Body of pancreas (tissue), 4 donors: ENCODE data around the gene TUBA1B. TPM values are rescaled to one million over a fixed set of nuclear protein-coding genes. Genes with fewer than 3 reads are reported as not detected.

Experiments
- ATAC-seq: fragments of 150-250 bp; one replicate; pipeline ENCODE4 v1.9.1; 2016
- DNase-seq, 4 donors: peaks; one replicate each; pipeline ENCODE4 v3.0.0-alpha.2; 2019
- H3K27ac ChIP-seq, 4 donors: fragments of 200-600 bp; sonication (generic); 1 replicate in 3 of 4; 2 replicates in 1 of 4; pipeline versions ENCODE4 v1.5.1 to v1.6.1; 2016 to 2019; ENCODE audit warnings: mild to moderate bottlenecking in 1 of 4, mixed read lengths in 1 of 4, moderate library complexity in 1 of 4
- H3K27me3 ChIP-seq, 2 donors: fragments of 200-600 bp; sonication (generic); one replicate each; pipeline ENCODE4 v1.6.0; 2016; ENCODE audit warnings: mild to moderate bottlenecking in 1 of 2
- H3K36me3 ChIP-seq, 2 donors: fragments of 200-600 bp; sonication (generic); replicated peaks in 1 of 2; 2 replicates each; pipeline ENCODE4 v1.5.1; 2016; ENCODE audit warnings: low read depth in 2 of 2; ENCODE audit not compliant: insufficient read depth in 1 of 2
- H3K4me1 ChIP-seq: fragments of 200-600 bp; sonication (generic); one replicate; pipeline ENCODE4 v1.6.0; 2016
- H3K4me3 ChIP-seq, 2 donors: fragments of 200-600 bp; sonication (generic); 1 replicate in 1 of 2; 2 replicates in 1 of 2; pipeline ENCODE4 v1.5.1; 2016 to 2019
- H3K9me3 ChIP-seq, 3 donors: fragments of 200-600 bp; sonication (generic); 1 replicate in 2 of 3; 2 replicates in 1 of 3; pipeline ENCODE4 v1.5.1; 2016
- POLR2A ChIP-seq, 3 donors: fragments of 450-650 bp; IDR thresholded peaks; one replicate each; pipeline ENCODE4 v1.6.1; 2016; ENCODE audit warnings: antibody characterized with exemption in 3 of 3, mild to moderate bottlenecking in 2 of 3
- WGBS, 2 donors: methylation state at CpG; one replicate each; pipeline ENCODE4 v1.1.5; 2017; 5-methylcytosine and 5-hydroxymethylcytosine counted together
- intact Hi-C: fragments of 100-400 bp; cut with DNase I; formaldehyde crosslinking; loops from one replicate; pipeline ENCODE4 v1.15.1; 2023
- total RNA-seq, 2 donors: library from RNA; depleted of rRNA; stranded (reverse); fragments of >200 nt; gene quantifications; one replicate each; pipeline ENCODE4 v1.1.0, GENCODE V29; 2016
- TF ChIP-seq, protein P1 (sequence below), 7 experiments: fragments of 450-650 bp in 4 of 7; fragments of 200-600 bp in 3 of 7; sonication (generic) in 3 of 7; IDR thresholded peaks; one replicate each; pipeline ENCODE4 v1.5.1; 2016 to 2019; ENCODE audit warnings: antibody characterized with exemption in 7 of 7

TUBA1B gene
- total RNA-seq, 2 donors from 2014 or later: 121 to 165 TPM

DNA sequence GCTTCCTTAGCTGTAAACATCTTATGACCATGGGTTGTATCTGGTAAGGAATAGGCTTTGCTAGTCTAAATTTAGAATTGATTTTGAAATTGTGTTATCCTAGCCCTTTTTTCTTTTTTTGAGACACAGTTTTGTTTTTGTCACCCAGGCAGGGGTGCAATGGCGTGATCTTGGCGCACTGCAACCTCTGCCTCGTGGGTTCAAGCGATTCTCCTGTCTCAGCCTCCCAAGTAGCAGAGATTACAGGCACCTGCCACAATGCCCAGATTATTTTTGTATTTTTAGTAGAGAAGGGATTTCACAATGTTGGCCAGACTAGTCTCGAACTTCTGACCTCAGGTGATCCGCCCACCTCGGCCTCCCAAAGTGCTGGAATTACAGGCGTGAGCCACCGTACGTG is 2.4 kb upstream of the TUBA1B start:
- Histone ChIP-seq H3K27ac (no peak overlapping the region), H3K4me3 (no peak overlapping the region), H3K4me1 (peaks cover 31% of the 10 kb centered on the region), H3K9me3 (no peaks in the 10 kb centered on the region), H3K27me3 (no peaks in the 10 kb centered on the region), H3K36me3 (peaks cover 7% of the 10 kb centered on the region in 2 donors)
- 85 to 89% methylated on average over 10 of the region's 10 CpGs for WGBS, 2 donors
- no peak for DNase-seq
- TF ChIP-seq POLR2A (IDR thresholded peaks at IDR 0.05): no peak
- TF ChIP-seq, protein P1, sequence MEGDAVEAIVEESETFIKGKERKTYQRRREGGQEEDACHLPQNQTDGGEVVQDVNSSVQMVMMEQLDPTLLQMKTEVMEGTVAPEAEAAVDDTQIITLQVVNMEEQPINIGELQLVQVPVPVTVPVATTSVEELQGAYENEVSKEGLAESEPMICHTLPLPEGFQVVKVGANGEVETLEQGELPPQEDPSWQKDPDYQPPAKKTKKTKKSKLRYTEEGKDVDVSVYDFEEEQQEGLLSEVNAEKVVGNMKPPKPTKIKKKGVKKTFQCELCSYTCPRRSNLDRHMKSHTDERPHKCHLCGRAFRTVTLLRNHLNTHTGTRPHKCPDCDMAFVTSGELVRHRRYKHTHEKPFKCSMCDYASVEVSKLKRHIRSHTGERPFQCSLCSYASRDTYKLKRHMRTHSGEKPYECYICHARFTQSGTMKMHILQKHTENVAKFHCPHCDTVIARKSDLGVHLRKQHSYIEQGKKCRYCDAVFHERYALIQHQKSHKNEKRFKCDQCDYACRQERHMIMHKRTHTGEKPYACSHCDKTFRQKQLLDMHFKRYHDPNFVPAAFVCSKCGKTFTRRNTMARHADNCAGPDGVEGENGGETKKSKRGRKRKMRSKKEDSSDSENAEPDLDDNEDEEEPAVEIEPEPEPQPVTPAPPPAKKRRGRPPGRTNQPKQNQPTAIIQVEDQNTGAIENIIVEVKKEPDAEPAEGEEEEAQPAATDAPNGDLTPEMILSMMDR (IDR thresholded peaks at IDR 0.05): no peak
- intact Hi-C loops: no loop called here
- ATAC-seq: no peak

DNA sequence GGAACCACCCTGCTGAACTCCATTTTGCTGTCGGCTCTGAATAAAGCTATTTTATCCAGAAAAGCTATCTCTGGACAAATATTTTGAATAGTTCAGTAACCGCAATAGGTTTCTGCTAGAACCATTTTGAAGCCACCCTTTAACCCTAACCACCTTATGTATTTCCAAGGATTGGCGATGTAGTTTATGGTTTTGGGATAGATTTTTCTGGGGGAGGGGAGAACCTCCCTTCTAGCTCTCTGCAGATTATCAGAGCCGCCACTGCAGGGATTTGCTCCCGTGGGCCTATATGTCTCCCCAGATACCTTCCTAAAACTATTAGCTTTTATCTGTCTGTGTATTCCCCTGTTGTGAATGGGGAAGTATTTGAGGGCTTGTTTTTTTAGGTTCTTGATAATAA is 1.8 kb upstream of the TUBA1B start:
- intact Hi-C loops: no loop called here
- H3K27ac ChIP-seq: peak overlapping the region in 1 of 4 donors; percentile 8
- ATAC-seq (no peak), DNase-seq (no peak)
- TF ChIP-seq POLR2A (IDR thresholded peaks at IDR 0.05): no peak
- TF ChIP-seq, protein P1 (IDR thresholded peaks at IDR 0.05): no peak
- no peaks in the 10 kb centered on the region for H3K9me3 ChIP-seq
- no peak overlapping the region for H3K4me3 ChIP-seq
- peaks cover 31% of the 10 kb centered on the region for H3K4me1 ChIP-seq
- H3K27me3 ChIP-seq: no peaks in the 10 kb centered on the region
- WGBS, 2 donors: 62 to 65% methylated on average over 5 of the region's 5 CpGs
- peaks cover 7% of the 10 kb centered on the region in 2 donors for H3K36me3 ChIP-seq

GRCh38 chr12:49131894-49132461 is 783 bp upstream of the TUBA1B start:
- Histone ChIP-seq H3K27me3 (no peaks in the 10 kb centered on the region), H3K4me3 (no peak overlapping the region), H3K36me3 (peaks cover 7 to 11% of the 10 kb centered on the region in 2 donors), H3K9me3 (no peaks in the 10 kb centered on the region), H3K27ac (peak overlapping the region; percentile 59 to 99 (median 94)), H3K4me1 (peaks cover 31% of the 10 kb centered on the region)
- TF ChIP-seq, protein P1 (IDR thresholded peaks at IDR 0.05): no peak
- no peak for TF ChIP-seq POLR2A (IDR thresholded peaks at IDR 0.05)
- intact Hi-C loops: no loop called here
- DNase-seq: no peak
- no peak for ATAC-seq
- 24 to 30% methylated on average over 9 of the region's 9 CpGs for WGBS, 2 donors

DNA sequence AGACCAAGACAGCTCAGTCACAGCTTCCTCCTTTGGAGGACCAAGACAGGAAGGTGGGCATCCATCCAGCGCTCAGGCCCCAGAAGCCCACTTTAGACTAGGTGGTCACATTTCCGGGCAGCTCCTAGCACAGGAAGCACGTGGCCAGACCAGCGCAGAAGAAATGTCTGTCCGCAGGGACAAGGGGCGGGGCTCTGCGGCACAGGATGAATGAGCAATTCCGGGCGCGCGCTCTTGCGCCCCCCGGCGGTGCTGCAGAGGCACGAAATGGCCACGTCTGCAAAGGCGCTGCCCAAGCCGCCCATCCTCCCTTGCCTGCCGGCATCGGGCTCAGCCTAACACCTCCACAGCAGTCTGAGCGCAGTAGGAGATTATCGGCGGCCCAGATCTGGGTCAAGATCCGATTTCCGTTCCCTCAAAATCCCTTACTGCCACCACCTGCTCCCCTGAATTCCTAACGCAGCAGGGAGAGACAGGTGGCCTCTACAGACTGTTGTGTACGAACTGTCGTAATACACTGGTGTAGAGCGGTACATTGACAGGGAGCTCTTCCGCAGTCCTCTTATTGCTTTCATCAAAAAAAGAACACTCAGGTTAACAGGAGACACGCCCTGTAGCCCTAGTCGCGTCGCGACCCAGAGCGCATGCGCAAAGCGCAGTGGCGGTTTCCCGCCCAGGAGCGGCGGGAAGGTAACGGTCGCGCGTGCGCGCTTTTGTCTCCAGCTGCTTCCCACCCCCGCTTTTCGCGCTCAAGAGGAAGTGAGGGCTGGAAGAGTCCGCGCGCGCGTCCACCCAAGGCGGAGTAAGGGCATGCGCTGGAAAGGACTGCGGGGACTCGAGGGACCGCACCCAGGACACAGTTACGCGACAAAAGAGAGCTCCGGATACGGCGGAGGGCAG is 794 bp downstream of the TUBA1B start:
- TF ChIP-seq POLR2A (IDR thresholded peaks at IDR 0.05): peak in 2 of 3 donors; percentile 80 to 84
- TF ChIP-seq, protein P1 (IDR thresholded peaks at IDR 0.05): peak; percentile 74 to 96 (median 89)
- peaks cover 7 to 11% of the 10 kb centered on the region in 2 donors for H3K36me3 ChIP-seq
- ATAC-seq: peak; percentile 81
- peak; percentile 93 to 96 (median 94) for DNase-seq
- H3K27me3 ChIP-seq: no peaks in the 10 kb centered on the region
- 0% methylated on average over 7 to 66 of the region's 66 CpGs for WGBS, 2 donors
- no peaks in the 10 kb centered on the region for H3K9me3 ChIP-seq
- intact Hi-C loops: no loop called here
- H3K27ac ChIP-seq: peak overlapping the region; percentile 91 to 99 (median 95)
- H3K4me1 ChIP-seq: peaks cover 31% of the 10 kb centered on the region
- peak overlapping the region; percentile 60 to 96 for H3K4me3 ChIP-seq
